IMR-90 (cell line): ENCODE data around the gene SH3TC1. TPM values are rescaled to one million over a fixed set of nuclear protein-coding genes. Genes with fewer than 3 reads are reported as not detected.

Source experiments
- ATAC-seq: fragments of 200-7000 bp; cut with Tn5 transposase; 2 replicates; pipeline ENCODE4 v1.9.1; 2020; ENCODE audit warnings: low read depth, mild to moderate bottlenecking, moderate library complexity
- BruUV-seq: library from RNA; stranded (reverse); fragments of 400-500 nt; replicated peaks from 2 replicates; lab custom pipeline; 2021; lab: Mats Ljungman, UMichigan
- CTCF ChIA-PET: fragments of 300-600 bp; formaldehyde crosslinking; extraction: SDS; loops from one replicate; lab custom pipeline; 2021; ENCODE audit warnings: antibody characterized with exemption; lab: Yijun Ruan, JAX
- POLR2A ChIA-PET: fragments of 300-600 bp; sonication (Branson Sonifier 250); formaldehyde crosslinking; loops from one replicate; lab custom pipeline; 2022; ENCODE audit warnings: antibody characterized with exemption; ENCODE audit not compliant: unreplicated experiment; lab: Charles Lee
- DNase-seq: peaks from one replicate; pipeline ENCODE4 v3.0.0; 2013
- H2AFZ ChIP-seq: replicated peaks from 2 replicates; pipeline ENCODE3; 2013; ENCODE audit warnings: low read length, mild to moderate bottlenecking; ENCODE audit not compliant: poor library complexity
- H2AK5ac ChIP-seq: 2 replicates; pipeline ENCODE4 v1.6.1; 2013; ENCODE audit warnings: low read depth, low read length, inconsistent platforms
- H2AK9ac ChIP-seq: replicated peaks from 2 replicates; pipeline ENCODE3; 2013; ENCODE audit warnings: mild to moderate bottlenecking, low read depth, low read length, moderate library complexity; ENCODE audit not compliant: poor library complexity
- H2BK120ac ChIP-seq: 2 replicates; pipeline ENCODE4 v1.6.1; 2013; ENCODE audit warnings: low read depth, low read length, inconsistent platforms
- H2BK15ac ChIP-seq: 3 replicates; pipeline ENCODE4 v1.6.1; 2013; ENCODE audit warnings: low read depth, low read length, inconsistent platforms
- H2BK20ac ChIP-seq: 2 replicates; pipeline ENCODE4 v1.6.1; 2013; ENCODE audit warnings: low read depth, mild to moderate bottlenecking, inconsistent platforms, low read length, moderate library complexity
- H2BK5ac ChIP-seq: 2 replicates; pipeline ENCODE4 v1.6.1; 2013; ENCODE audit warnings: mild to moderate bottlenecking, low read depth, low read length, inconsistent platforms; ENCODE audit not compliant: poor library complexity, severe bottlenecking
- H3K14ac ChIP-seq: replicated peaks from 2 replicates; pipeline ENCODE4 v1.6.1; 2013; ENCODE audit warnings: low read depth, low read length, inconsistent platforms
- H3K18ac ChIP-seq: 2 replicates; pipeline ENCODE4 v1.6.1; 2013; ENCODE audit warnings: low read depth, low read length, control low read depth
- H3K23ac ChIP-seq: 2 replicates; pipeline ENCODE4 v1.6.1; 2013; ENCODE audit warnings: low read depth, low read length, inconsistent platforms
- H3K27ac ChIP-seq: 2 replicates; pipeline ENCODE4 v1.5.1; 2013; ENCODE audit warnings: mild to moderate bottlenecking, control low read depth, low read length; ENCODE audit not compliant: insufficient read depth
- H3K27me3 ChIP-seq: 2 replicates; pipeline ENCODE4 v1.6.1; 2013; ENCODE audit warnings: low read length; ENCODE audit not compliant: control insufficient read depth, insufficient read depth
- H3K36me3 ChIP-seq: 2 replicates; pipeline ENCODE4 v1.6.1; 2013; ENCODE audit warnings: low read length, mixed read lengths; ENCODE audit not compliant: control insufficient read depth, insufficient read depth
- H3K4ac ChIP-seq: 2 replicates; pipeline ENCODE4 v1.6.1; 2013; ENCODE audit warnings: low read depth, low read length, inconsistent platforms
- H3K4me1 ChIP-seq: 2 replicates; pipeline ENCODE4 v1.6.1; 2013; ENCODE audit warnings: low read length, mixed read lengths; ENCODE audit not compliant: control insufficient read depth, insufficient read depth
- H3K4me2 ChIP-seq: 2 replicates; pipeline ENCODE4 v1.6.1; 2013; ENCODE audit warnings: low read depth, mild to moderate bottlenecking, control low read depth, low read length, moderate library complexity
- H3K4me3 ChIP-seq: 2 replicates; pipeline ENCODE4 v1.5.1; 2013; ENCODE audit warnings: low read depth, mild to moderate bottlenecking, control low read depth, low read length, moderate library complexity; ENCODE audit not compliant: insufficient read depth
- H3K56ac ChIP-seq: 2 replicates; pipeline ENCODE4 v1.6.1; 2013; ENCODE audit warnings: low read length, inconsistent platforms; ENCODE audit not compliant: insufficient read depth; ENCODE audit errors: extremely low read depth
- H3K79me1 ChIP-seq, 2 experiments: 2 replicates each; pipeline ENCODE4 v1.6.1; 2013; ENCODE audit warnings: low read length in 2 of 2, inconsistent platforms in 1 of 2, low read depth in 1 of 2
- H3K9ac ChIP-seq: 2 replicates; pipeline ENCODE4 v1.6.1; 2013; ENCODE audit warnings: low read depth, low read length, control low read depth
- H3K9me1 ChIP-seq: 2 replicates; pipeline ENCODE4 v1.6.1; 2013; ENCODE audit warnings: low read length, inconsistent platforms; ENCODE audit not compliant: insufficient read depth
- H3K9me3 ChIP-seq: 2 replicates; pipeline ENCODE4 v1.6.1; 2013; ENCODE audit warnings: low read length; ENCODE audit not compliant: control insufficient read depth, insufficient read depth
- H4K20me1 ChIP-seq: 2 replicates; pipeline ENCODE4 v1.6.1; 2013; ENCODE audit warnings: low read length, inconsistent platforms; ENCODE audit not compliant: insufficient read depth
- H4K5ac ChIP-seq: 2 replicates; pipeline ENCODE4 v1.6.1; 2013; ENCODE audit warnings: mild to moderate bottlenecking, low read depth, low read length, control low read depth
- H4K8ac ChIP-seq, 2 experiments: 2 replicates each; pipeline ENCODE4 v1.6.1; 2013; ENCODE audit warnings: low read depth in 2 of 2, low read length in 2 of 2, control low read depth in 1 of 2, inconsistent platforms in 1 of 2
- H4K91ac ChIP-seq: 2 replicates; pipeline ENCODE4 v1.6.1; 2013; ENCODE audit warnings: low read depth, low read length, inconsistent platforms; ENCODE audit not compliant: insufficient read depth
- MAZ ChIP-seq: IDR thresholded peaks from 2 replicates; pipeline ENCODE4 v1.6.1; 2012; ENCODE audit warnings: low read depth, mild to moderate bottlenecking, low read length, improper control_type of control experiment, moderate library complexity, borderline replicate concordance
- WGBS, 2 experiments: methylation state at CpG; one replicate each; pipeline versions ENCODE4 v1.1.5 to v1.1.7; 2013; ENCODE audit warnings: missing lambda C conversion rate in 2 of 2; ENCODE audit not compliant: insufficient read length in 1 of 2; ENCODE audit errors: extremely low coverage in 2 of 2; 5-methylcytosine and 5-hydroxymethylcytosine counted together
- dilution Hi-C: fragments of 300-500 bp; cut with HindIII; formaldehyde crosslinking; loops from one replicate; pipeline ENCODE4 v1.14.3; 2018; ENCODE audit warnings: low sequenced_read_pairs; ENCODE audit not compliant: unreplicated experiment
- in situ Hi-C: fragments of 300-500 bp; cut with MboI; formaldehyde crosslinking; loops from 3 replicates; pipeline ENCODE4 v1.14.3; 2019; ENCODE audit warnings: low sequenced_read_pairs, inconsistent platforms, mixed read lengths
- intact Hi-C: fragments of 100-400 bp; cut with micrococcal nuclease; formaldehyde crosslinking; loops from 2 replicates; pipeline ENCODE4 v1.10.0; 2022
- polyA plus RNA-seq, 3 experiments: library from polyadenylated mRNA; depleted of rRNA; stranded (reverse); fragments of >200 nt; gene quantifications; 2 replicates each; pipeline ENCODE4 v1.2.3, GENCODE V29; 2012; ENCODE audit warnings: low replicate concordance in 1 of 3
- total RNA-seq: library from RNA; depleted of rRNA; stranded (reverse); fragments of >200 nt; gene quantifications from 2 replicates; pipeline ENCODE4 v1.2.3, GENCODE V29; 2012

SH3TC1 gene
- total and polyA plus RNA-seq, 2 of the 4 experiments (the other 2 are of a cell fraction) = 1.6 to 2.2 TPM

DNA sequence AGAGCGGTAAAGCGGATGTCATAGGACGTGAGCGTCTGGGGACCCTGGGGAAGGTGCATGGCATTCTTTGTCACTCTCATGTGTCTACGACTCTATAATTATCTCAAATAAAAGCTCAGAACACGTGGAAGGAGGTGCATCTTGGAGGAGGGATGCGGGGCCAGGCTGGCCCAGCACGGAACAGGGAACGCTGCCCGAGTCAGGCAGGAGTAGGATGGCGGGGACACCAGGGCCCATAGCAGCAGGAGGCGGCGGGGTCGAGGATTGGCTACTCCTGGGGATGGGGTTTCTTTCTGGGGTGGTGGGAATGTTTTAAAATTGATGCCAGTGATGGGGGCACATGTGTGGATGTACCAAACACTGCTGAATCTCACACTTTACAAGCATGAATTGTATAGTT is 65.0 kb downstream of the SH3TC1 start:
- DNase-seq = no peak
- no peak overlapping the region for H4K8ac ChIP-seq
- BruUV-seq = no TSS peak
- H3K27ac ChIP-seq = no peak overlapping the region
- no peak overlapping the region for H3K14ac ChIP-seq
- H2BK120ac ChIP-seq = no peak overlapping the region
- H2AK9ac ChIP-seq = peak overlapping the region; percentile 67
- intact Hi-C loops = no loop called here
- H2BK5ac ChIP-seq = no peak overlapping the region
- H4K91ac ChIP-seq = no peak overlapping the region
- peaks cover 9% of the 10 kb centered on the region for H3K4me1 ChIP-seq
- H3K9ac ChIP-seq = no peak overlapping the region
- H4K5ac ChIP-seq = no peak overlapping the region
- H3K79me1 ChIP-seq = peaks cover 0 to 2% of the 10 kb centered on the region in 2 experiments; a peak in 2 of 4 replicates
- H3K27me3 ChIP-seq = peaks cover 2% of the 10 kb centered on the region; the same call in 1 of the 2 replicates
- H2BK15ac ChIP-seq = no peak overlapping the region
- H2BK20ac ChIP-seq = no peak overlapping the region
- POLR2A ChIA-PET = no interaction called here
- 100% methylated on average over 3 of the region's 14 CpGs; no CpG with 5 or more reads in 1 of the 2 experiments for WGBS, 2 experiments
- H3K18ac ChIP-seq = no peak overlapping the region
- dilution Hi-C loops = no loop called here
- no peak overlapping the region for H3K4ac ChIP-seq
- in situ Hi-C loops = no loop called here
- H3K23ac ChIP-seq = no peak overlapping the region
- H3K36me3 ChIP-seq = no peaks in the 10 kb centered on the region
- H3K9me3 ChIP-seq = no peaks in the 10 kb centered on the region
- H2AFZ ChIP-seq = no peak overlapping the region
- H4K20me1 ChIP-seq = peaks cover 4% of the 10 kb centered on the region; the same call in 1 of the 2 replicates
- peaks cover 7% of the 10 kb centered on the region for H3K9me1 ChIP-seq
- CTCF ChIA-PET = no interaction called here
- ATAC-seq = no peak
- H2AK5ac ChIP-seq = 0 out of 2 replicates have a peak overlapping the region, but pooled peaks have one; percentile 25
- TF ChIP-seq MAZ = no peak
- H3K56ac ChIP-seq = no peak overlapping the region
- H3K4me3 ChIP-seq = no peak overlapping the region
- no peak overlapping the region for H3K4me2 ChIP-seq
